HL-60/S4 treated with phorbol 12-myristate 13-acetate at 8.2 ng/mL for 4 days and 3 days (cell line): Measurements from ENCODE around the gene LRP1.

ENCODE experiments used
- in situ Hi-C: fragments of 300-500 bp; cut with MboI; formaldehyde crosslinking; loops from 2 replicates; pipeline ENCODE4 v1.15.0; 2022; ENCODE audit warnings: low sequenced_read_pairs

Gene LRP1

DNA sequence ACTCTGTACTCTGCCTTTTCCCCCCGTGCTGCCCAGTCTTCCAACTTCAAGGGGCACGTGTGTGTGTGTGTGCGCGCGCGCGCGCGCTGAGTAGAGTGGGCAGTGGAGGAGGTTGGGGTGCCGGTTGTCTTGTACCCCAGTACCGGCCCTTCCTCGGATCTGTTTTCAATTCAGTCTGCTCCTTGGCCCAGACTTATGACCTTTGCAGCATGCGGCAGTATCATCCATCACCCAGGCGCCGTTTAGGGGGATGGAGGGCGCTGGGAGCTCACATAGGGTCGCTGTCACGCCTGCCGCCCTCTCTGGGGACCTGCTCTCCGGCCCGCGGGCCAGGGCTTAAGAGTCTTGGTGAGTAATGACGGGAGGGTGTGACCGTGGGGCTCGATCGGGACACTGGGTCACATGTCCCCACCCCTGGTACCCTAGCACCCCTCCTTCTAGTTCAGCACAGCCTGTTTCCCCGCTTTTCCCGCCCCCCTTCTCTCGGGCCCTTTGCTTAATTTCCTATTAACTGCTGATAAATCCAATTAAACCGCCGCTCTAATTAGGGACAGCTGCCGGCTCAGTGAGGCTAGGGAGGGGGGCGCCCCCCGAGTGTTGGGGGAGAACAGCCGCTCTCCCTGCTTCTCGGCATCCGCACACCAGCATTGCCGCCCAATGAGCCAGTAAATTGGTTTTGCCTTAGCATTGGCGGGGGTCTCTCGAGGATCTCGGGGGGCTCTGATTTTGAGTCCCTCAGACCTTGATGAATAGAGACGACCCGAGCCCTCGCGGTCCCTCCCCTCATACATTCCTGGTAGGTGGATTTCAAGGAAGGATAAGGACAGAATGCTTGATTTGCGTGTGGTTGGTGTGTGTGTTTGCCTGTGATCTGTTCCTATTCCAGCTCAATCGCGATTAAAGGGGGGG lies 113.4 kb downstream of the LRP1 start:
- in situ Hi-C loops: no loop called here

DNA sequence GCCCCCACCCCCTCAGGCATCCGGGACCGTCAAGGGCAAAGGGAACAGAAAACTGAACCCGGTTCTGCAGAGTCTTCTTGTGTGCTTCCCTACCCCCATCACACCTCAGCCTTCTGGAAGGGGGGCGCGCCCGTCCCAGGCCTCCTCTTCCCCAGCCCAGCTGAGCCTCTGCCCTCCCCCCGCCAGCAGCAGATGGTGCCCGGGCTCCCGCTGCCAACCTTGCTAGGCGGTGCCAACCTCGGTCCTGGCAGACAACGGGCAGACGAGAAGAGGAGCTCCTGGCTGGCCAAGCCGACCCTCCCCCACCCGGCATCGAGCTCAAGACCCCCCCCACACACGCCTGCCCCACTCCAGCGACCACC lies 114.0 kb downstream of the LRP1 start:
- in situ Hi-C loops: no loop called here

DNA sequence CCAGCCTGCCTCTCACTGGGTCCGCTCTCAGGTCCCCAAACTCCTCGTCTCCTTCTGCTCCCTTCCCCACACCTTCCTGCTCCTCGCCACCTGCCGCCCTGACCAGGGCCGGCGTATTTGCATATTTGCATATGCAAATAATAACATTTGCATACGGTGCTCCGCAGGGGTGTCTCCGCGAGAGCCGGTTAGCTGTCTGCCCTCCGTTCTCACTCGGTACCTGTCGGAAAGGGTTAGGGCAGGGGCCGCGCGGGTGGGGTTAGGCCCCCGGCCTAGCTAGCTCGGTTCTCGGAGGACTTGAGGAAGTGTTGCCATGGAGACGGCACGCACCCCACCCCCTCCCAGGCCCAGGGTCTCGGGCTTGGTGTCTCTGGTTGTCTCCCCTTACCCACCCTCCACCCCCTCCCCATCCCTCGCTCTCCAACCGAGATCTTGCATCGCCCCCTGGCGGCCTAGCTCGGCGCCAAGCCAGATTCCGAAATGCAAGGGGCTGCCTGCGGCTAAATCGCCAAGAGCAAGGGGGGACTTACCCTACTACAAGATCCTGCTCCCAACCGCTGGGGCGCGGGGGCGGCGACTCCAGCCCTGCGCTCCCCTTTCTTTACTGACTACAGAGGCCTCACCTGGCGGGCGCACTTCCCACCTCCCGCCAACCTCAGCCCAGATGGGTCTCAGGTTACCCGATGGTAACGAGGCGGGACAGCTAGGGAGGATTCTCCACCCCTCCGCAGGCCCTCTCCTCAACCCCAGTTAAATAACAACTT lies 114.6 kb downstream of the LRP1 start:
- in situ Hi-C loops: no loop called here

DNA sequence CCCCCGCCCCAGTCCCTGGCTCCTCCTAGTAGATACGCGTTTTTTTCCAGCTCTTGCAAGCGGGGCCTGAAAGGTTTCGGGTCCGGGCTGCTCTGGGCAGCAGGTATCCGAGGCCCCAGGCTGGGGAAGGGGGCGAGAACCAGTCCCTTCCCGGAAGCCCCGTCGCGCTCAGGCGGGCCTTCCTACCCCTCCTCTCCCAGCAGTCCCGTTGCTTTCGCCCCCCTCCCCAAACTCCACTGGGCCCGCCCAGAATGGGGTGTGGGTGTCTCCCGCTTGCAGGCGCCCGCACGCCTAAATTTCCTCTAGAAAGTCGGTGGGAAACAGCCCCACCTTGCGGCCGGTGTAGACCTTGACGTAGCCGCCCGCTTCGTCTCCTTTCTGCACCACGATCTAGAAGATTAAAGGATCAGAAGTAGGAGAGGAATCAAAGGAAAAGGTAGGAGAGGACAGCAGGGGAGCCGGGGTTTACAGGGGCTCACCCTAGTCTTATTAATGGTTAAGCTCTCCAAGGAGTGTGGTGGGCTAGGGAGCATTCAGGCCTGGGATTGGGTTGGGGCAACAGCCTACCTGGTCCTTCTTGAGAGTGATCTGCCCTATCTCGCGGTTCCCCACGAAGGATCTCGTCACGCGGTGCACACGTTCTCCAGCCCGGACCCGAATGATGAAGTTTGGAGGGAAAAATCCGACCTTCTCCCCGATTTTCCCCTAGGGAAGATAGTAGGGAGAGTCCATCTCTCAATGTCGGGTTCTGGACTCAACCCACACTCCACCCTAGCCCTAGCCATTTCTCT lies 115.4 kb downstream of the LRP1 start:
- in situ Hi-C loops: no loop called here

DNA sequence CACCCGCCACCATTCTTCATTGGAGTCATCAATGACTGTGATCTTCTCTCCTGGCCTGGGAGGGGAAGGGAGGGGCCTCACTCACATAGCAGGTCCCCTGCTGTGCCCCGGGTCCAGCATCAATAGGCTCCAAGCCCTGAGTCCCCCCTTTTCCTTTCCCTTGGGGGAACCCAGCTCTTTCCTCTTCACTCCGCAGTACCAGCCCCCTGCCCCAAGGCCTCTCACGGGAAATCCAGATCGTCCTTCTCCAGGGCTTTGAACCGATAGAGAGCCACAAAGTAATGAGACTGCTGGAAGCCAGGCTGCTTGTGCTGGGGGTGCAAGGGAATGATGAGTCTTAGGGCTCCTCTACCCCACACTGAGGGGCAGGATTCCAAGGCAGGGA lies 116.0 kb downstream of the LRP1 start:
- in situ Hi-C loops: no loop called here

DNA sequence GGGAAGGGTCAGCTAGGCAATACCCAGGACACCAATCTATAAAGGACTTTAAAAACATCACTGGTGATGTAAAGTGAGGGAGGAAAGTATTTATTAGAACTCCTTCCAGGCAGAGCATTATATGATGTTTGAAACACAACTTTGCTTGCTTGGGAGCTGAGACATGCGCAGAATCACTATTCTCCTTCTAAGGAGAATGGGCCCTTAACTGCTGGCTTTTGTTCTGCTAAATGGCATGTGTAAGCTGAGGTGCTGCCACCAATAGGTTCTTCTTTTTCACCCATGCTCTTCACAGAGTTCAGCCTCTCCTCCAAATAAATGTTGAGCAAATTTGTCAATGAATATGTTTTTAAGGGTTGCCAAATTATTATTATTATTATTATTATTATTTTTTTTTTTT lies 118.8 kb downstream of the LRP1 start:
- in situ Hi-C loops: no loop called here

DNA sequence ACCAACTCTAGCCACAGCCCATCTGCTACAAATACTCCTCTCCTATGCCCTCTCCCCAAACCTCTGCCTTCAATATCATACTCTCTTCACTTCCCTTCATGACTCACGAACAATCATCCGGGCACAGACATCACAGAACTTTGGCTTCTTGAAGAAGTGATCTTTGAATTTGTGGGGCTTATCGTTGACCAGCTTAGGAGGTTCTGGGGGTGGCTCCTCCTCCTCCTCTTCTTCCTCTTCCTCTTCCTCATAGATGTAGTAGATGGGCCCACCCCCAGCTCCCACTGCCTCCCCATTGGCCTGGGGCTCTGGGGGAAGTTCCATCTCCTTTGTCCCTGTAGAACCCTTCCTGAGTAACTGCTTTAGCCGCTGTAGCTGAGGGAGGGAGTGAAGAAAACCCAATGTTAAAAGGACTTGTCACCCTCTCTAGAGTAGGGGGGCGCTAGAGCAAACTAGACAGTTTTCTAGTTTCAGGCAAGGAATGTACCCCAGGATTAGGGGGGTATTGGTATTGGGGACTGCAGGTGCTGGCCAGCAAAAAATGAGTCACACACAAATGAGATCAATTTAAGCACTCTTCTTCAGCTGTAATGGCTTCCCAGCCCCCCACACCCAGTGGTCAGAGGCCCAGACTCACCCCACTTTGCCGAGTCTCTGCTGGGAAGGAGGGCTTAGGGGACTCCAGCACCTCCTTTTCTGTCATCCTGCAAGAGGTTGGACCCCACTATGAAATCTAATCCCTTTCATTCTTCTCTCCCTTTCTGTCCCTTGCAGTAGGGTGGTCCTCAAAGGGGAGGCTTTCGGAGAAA lies 120.9 kb downstream of the LRP1 start:
- in situ Hi-C loops: no loop called here

DNA sequence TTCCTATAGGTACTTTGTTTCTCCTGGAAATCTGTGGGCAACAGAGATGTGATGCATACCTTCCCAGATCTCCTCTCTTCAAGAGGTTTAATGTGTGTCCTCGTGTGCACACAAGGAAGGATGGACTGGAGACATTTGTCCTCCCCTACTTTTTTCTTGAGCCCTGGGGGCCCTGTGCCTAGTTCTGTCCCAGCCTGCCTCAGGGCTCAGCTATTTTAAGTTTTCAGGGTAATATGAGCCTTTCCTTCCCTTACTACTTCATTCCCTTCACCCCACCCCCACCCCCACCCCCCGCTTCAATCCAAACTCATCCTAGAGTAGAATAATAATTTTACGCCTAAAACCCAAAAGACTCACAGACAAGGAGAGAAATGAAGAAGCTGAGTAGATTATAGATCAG lies 122.3 kb downstream of the LRP1 start:
- in situ Hi-C loops: no loop called here

DNA sequence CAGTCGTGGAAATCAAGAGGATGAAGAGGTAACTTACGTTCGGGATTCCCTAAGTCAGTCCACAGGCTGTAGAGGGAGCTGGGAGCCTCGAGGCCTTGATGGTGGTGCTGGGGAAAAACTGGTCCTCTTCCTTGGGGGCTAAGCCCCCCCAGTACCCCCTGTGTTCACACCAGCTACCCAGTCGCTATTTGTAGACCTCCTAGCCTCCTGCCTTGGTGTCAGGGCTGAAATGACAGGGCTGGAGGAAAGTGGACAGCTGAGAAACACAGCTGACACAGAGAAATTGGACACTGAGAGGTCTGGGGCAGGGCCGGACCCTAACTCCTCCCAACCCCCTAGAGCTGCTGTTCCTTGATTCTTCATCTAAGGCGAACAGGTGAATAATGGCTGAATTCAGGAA lies 122.7 kb downstream of the LRP1 start, which contains the start of gene STAC3:
Gene STAC3, minus strand, starts transcription at position 232 of the 400 bp plus-strand sequence. CDS start 1,551 bp downstream, outside the sequence.
- in situ Hi-C loops: no loop called here

DNA sequence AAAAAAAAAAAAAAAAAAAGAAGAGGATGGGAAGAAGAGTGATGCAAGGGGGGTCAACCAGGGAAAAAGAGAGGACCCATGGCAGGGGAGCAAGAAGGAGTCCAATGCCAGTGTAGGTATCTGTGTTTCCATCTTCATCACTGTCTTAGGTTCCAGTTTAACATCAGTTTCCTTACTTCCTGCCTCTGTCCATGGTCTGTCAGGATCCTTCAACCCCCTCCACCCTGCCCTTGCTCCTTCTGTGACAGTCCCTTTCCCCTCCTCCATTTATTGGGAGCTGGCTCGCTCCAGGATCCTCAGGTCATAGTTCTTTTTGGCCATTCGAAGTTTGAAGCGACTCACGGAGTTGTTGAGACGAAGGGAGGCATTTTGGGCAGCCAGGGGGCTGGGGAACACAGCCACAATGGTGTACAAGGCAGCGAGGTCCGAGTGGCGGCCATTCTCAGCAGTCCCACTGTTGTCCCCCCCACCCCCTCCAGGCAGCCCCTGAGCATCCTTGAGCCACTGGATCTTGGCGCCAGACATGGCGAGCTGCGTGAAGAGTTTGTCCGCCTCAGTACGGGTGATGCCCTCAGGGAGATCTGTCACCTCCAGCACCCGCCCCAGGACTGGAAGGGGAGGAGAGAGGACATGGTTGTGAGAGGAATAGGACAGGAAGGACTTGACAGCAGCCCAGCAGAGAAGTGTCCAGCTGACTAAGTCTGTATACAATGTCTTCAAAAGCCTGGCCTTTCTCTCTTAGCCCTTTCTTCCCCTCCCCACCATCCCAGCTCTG lies 126.4 kb downstream of the LRP1 start:
- in situ Hi-C loops: no loop called here

DNA sequence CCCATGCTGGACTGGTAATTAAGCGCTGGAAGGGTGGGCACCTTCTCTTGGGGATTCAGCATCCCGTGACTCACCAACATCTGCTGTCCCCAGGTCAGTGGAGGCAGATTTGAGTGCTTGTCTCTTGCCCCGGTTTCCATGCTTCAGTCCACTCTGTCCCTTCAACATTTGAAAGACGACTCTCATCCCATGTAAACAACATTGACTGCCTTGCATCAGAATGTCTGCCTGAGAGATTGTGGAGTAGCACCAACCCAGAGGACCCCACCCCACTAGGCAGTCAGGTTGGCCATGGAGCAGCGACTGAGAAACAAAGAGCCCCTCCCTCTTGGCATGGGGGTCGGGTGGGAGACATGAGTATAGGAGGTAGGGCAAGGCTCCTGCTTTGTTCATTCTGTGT lies 127.6 kb downstream of the LRP1 start:
- in situ Hi-C loops: no loop called here

DNA sequence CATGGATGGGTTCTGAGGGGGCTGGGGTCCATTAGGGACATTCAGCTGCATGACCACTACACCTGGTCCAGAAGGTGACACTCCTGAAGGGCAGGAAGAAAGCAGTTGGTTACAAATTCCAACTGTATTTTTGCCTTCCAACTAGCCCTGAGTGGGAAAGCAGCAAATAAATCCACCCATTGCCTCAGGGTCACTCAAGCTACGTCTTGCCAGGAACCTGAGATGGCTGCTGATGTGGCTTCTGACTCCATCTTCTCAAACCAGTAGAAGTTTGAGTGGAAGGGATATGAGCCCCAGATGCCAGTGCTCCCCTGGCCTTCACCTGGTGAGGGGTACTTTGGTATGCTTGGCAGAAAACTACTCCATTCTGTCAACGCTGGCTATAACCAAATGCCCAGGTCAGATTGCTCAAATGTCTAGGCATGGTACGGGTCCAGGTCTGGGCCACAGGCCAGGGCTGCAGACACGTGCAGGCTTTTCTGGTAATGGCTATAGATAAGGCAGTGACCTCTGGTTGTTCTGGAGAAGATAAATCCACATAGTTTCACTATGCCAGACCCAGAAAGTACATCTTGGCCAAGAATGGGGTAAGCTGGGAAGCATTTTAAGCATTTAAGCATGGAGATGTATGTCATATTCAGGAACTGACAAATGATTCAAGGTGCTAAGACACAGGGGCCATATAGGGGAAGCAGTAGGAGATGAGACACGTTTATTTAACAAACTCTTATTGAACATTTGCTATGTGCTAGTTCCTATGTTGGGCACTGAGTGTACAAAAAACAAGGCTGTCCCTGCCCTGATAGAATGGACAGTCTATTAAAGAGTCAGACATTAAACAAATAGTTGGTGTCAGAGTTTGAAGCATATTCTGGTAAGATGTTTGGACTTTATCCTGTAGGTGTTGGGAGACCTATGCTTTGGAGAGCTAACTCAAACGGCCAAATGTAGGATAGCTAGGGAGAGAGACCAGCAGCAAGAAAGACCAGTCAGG lies 131.0 kb downstream of the LRP1 start:
- in situ Hi-C loops: no loop called here

DNA sequence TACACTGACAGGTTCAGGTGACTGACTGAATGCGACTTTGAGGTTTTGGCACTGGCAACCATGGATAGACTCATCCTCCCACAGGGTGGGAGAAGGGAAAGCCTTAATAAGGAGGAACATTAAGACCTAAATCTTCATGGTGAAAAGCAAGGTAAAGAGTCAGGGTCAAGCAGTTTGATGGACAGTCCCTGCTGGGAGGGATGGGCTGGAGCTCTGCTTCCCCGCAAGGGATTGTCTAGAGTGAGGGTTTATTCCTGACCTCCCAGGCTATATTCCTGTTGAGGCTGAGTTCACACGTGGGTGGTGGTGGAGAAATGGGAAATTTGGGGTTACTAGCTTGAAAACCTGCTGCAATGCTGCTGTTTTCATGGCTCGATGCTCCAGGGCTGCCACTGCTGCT lies 132.1 kb downstream of the LRP1 start:
- in situ Hi-C loops: no loop called here

DNA sequence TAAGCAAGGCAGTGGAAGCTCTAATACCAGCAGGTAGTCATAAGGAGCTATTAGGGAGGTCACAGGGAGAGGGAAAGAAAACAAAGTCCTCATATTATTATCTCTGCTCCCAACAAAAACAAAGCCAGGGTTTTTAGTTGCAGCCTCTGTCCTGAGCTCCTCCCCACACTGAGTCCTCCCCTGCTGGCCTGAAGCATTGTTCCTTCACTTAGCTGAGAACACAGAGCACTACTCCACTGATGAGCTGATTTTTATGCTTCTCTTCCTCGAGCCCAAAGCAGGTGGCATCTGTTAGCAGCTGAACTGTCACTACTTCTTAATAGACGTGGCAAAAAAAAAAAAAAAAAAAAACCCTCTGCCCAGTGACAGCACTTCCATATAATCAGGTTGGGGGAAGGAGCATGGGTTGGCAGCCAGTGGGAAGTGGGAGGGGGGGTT lies 133.2 kb downstream of the LRP1 start:
- in situ Hi-C loops: no loop called here

DNA sequence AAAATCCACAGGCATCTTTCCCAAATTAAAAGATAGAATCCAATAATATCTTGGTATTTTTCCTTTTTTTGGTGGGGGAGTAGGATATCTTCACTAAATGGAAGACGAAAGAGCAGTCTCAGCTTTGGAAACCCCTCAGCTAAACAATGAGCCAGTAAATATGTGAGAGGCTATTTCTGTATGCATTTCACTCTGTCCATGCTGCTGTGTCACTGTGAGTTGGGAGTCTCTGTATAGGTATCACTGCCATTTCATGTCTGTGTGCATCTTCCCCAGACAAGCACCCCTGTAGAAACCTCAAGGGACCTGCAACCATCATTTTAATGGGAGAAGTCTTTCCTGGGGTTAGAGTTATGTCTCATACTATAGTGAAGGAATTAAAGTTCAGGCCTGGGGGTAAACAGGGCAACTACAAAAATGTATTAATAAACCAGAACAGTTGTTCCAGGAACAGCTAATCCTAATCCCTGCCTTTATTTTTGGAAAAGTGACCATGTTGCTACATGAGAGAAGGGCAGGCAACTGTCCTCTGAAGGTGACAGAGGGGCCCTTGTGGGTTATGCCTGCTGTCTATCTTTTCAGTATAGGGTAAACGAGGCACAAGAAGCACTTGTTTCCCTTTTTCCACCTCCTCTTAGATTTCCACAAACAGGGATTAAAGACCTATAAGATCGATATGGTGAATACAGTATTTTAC lies 134.0 kb downstream of the LRP1 start:
- in situ Hi-C loops: no loop called here
